SKM-1 treated with dmso at 0.1 percent for 144 hours (cell line): Measurements from ENCODE around the gene SUGP2.
"Not testable (repeated sequence)": the region's sequence is repeated elsewhere in the genome, so short reads cannot be mapped to it uniquely, and the experiment has no call there.

ENCODE experiments used
- DNase-seq: peaks from one replicate; lab custom pipeline; 2025; ENCODE audit not compliant: unreplicated experiment; lab: John Stamatoyannopoulos, UW

Gene SUGP2

GRCh38 chr19:18960370-18960769, 72.9 kb downstream of the SUGP2 start:
- DNase-seq, result no peak

DNA sequence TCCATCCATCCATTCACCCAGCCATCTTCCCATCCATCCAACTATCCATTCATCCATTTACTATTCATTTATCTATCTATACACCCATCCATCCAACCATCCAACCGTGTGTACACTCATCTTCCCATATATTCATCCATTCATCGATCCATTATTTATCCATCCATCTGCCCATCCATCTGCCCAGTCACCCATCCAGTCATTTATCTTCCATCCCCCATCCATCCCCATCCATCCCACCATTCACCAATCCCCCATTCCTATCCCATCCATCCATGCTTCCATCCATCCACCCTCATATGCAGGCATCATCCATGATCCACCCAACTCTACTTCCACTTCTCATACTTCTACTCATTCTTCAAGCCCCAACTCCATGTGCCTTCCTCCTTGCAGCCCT, 78.3 kb downstream of the SUGP2 start:
- DNase-seq, result no peak

DNA sequence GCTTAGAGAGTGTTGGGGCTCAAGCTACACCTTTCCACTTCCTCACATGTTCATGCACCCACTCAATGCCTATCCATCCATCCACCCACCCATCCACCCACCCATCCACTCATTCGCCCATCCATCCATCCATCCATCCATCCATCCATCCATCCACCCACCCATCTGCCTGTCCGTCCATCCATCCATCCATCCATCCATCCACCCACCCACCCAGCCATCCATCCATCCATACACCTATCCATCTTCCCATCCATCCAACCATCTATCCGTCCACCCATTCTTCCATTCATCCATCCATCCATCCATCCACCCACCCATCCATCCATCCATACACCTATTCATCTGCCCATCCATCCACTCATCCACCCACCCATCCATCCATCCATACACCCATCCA, 79.2 kb downstream of the SUGP2 start:
- DNase-seq, result no peak

- DNase-seq, result not testable (repeated sequence)
Measured at GRCh38 chr19:18952364-18953003, 80.8 kb downstream of the SUGP2 start.

- no peak for DNase-seq
Measured at GRCh38 chr19:18951721-18952281, 81.5 kb downstream of the SUGP2 start.

DNA sequence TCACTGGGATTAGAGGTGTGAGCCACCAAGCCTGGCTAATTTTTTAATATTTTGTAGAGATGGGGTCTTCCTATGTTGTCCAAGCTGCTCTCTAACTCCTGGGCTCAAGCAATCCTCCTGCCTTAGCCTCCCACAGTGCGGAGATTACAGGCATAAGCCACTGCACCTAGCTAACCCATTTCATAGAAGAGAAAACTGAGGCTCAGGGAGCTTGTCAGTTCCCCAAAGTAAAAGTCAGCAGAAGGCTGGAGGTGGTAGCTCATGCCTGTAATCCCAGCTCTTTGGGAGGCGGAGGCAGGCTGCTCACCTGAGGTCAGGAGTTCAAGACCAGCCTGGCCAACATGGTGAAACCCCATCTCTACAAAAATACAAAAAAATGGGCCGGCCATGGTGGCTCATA, 83.5 kb downstream of the SUGP2 start:
- DNase-seq, result no peak

DNA sequence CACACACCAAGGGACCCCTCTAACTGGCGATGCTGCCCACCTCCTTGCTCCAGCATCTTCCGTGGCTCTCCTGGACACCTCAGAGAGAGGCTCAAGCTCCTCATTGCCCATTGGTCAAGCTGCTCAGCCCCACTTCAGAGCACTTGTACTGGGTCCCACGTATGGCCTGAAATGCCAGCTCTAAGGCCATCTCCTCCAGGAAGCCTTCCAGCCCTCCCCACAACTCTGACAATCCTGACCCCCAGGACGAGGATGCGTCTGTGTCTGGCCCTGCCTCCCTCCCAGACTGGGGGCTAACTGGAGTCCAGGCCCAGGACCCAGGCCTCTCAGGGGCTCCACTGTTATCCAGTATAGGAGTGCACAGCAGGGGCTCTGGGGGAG, 84.4 kb downstream of the SUGP2 start:
- no peak for DNase-seq

GRCh38 chr19:18948075-18948975, 85.0 kb downstream of the SUGP2 start:
- no peak for DNase-seq

DNA sequence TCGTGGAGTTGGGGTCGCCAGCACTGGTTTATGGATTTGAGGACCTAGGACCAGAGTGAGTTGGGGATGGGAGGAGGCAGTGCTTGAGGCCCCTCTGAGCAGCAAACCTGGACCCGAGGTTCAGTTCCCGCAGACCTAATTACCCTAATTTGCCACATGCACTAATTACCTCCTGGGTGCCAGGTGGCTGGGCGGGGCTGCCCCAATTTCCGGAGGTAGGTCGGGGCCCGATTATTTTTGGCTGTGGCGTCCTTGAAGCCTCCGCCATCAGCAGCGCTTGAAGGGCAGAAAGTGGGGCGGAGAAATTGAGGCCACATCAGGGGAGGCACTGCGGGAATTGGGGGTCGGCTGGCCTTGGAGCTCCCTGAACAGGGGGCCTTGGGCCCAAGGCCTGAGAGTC, 86.4 kb downstream of the SUGP2 start:
- DNase-seq, result no peak

GRCh38 chr19:18946335-18946734, 87.0 kb downstream of the SUGP2 start:
- no peak for DNase-seq

GRCh38 chr19:18945297-18945696, 88.0 kb downstream of the SUGP2 start:
- DNase-seq, result no peak

- DNase-seq, result no peak
Measured at GRCh38 chr19:18943465-18943864, 89.9 kb downstream of the SUGP2 start.

DNA sequence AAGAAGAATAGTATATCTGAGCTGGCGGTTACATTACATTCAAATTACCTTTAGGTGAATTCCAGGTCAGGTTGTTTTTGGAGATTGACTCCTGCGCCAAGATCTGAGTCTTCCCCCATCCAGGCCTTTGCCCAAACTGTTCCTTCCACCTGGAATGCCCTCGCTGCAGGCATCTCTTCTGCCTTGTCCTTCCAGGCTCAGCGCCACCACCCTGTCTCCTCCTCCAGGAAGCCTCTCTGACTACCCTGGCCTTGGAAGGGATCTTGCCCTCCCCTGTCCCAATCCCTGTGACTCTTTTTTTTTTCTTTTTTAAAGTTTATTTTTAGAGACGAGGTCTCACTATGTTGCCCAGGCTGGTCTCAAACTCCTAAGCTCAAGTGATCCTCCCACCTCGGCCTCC, 90.6 kb downstream of the SUGP2 start:
- DNase-seq, result no peak

GRCh38 chr19:18941628-18942354, 91.5 kb downstream of the SUGP2 start:
- no peak for DNase-seq
